SK-N-SH treated with all-trans-retinoic acid at 6 μM for 48 hours (cell line): ENCODE results near the gene SRGAP1.

ENCODE experiments used
- ATAC-seq: fragments of 200-7000 bp; cut with Tn5 transposase; 3 replicates; pipeline ENCODE4 v1.9.1; 2020; ENCODE audit warnings: mild to moderate bottlenecking, moderate library complexity
- ARNTL ChIP-seq: fragments of 450-650 bp; formaldehyde crosslinking; IDR thresholded peaks from 2 replicates; pipeline ENCODE4 v1.5.0; 2020; ENCODE audit warnings: low read depth, mild to moderate bottlenecking, moderate library complexity, borderline replicate concordance
- CSDC2 ChIP-seq: fragments of 250-450 bp; sonication (Bioruptor Pico); IDR thresholded peaks from 2 replicates; pipeline ENCODE4 v1.5.0; 2020; ENCODE audit warnings: mild to moderate bottlenecking, moderate library complexity
- ESRRG ChIP-seq: fragments of 250-450 bp; sonication (Bioruptor Pico); IDR thresholded peaks from 2 replicates; pipeline ENCODE4 v1.6.1; 2021; ENCODE audit warnings: mild to moderate bottlenecking
- GLIS3 ChIP-seq: fragments of 250-450 bp; sonication (Bioruptor Pico); IDR thresholded peaks from 2 replicates; pipeline ENCODE4 v1.5.0; 2020; ENCODE audit warnings: mild to moderate bottlenecking, moderate library complexity
- ISL1 ChIP-seq: fragments of 250-450 bp; sonication (Bioruptor Pico); IDR thresholded peaks from 2 replicates; pipeline ENCODE4 v2.1.2; 2022; ENCODE audit warnings: mild to moderate bottlenecking, moderate library complexity
- OSR1 ChIP-seq: fragments of 250-450 bp; sonication (Bioruptor Pico); IDR thresholded peaks from 2 replicates; pipeline ENCODE4 v1.8.0; 2022; ENCODE audit warnings: moderate library complexity, mild to moderate bottlenecking, inconsistent platforms
- PPARA ChIP-seq: fragments of 250-450 bp; sonication (Bioruptor Pico); IDR thresholded peaks from 2 replicates; pipeline ENCODE4 v1.5.0; 2020; ENCODE audit warnings: mild to moderate bottlenecking, borderline replicate concordance
- RARB ChIP-seq: fragments of 250-450 bp; sonication (Bioruptor Pico); IDR thresholded peaks from 2 replicates; pipeline ENCODE4 v1.8.0; 2021; ENCODE audit warnings: mild to moderate bottlenecking, moderate library complexity
- SNAI2 ChIP-seq: fragments of 250-450 bp; sonication (Bioruptor Pico); IDR thresholded peaks from 2 replicates; pipeline ENCODE4 v1.5.0; 2020; ENCODE audit warnings: mild to moderate bottlenecking, moderate library complexity
- TCF4 ChIP-seq: fragments of 250-450 bp; sonication (Bioruptor Pico); IDR thresholded peaks from 2 replicates; pipeline ENCODE4 v1.8.0; 2021; ENCODE audit warnings: mild to moderate bottlenecking, moderate library complexity, borderline replicate concordance
- TOX ChIP-seq: fragments of 250-450 bp; sonication (Bioruptor Pico); IDR thresholded peaks from 2 replicates; pipeline ENCODE4 v1.8.0; 2021; ENCODE audit warnings: mild to moderate bottlenecking, moderate library complexity, borderline replicate concordance
- ZC3H10 ChIP-seq: fragments of 250-450 bp; sonication (Bioruptor Pico); IDR thresholded peaks from 2 replicates; pipeline ENCODE4 v1.5.1; 2021; ENCODE audit warnings: mild to moderate bottlenecking, moderate library complexity
- ZFP3 ChIP-seq: fragments of 250-450 bp; sonication (Bioruptor Pico); IDR thresholded peaks from 2 replicates; pipeline ENCODE4 v1.5.0; 2020; ENCODE audit warnings: mild to moderate bottlenecking, moderate library complexity
- ZNF565 ChIP-seq: fragments of 450-650 bp; formaldehyde crosslinking; conservative IDR thresholded peaks from 2 replicates; pipeline ENCODE4 v1.5.0; 2020; ENCODE audit warnings: low read depth, mild to moderate bottlenecking, moderate library complexity
- ZNF70 ChIP-seq: fragments of 450-650 bp; formaldehyde crosslinking; IDR thresholded peaks from 2 replicates; pipeline ENCODE4 v1.5.0; 2020; ENCODE audit warnings: mild to moderate bottlenecking, moderate library complexity
- ZNF8 ChIP-seq: fragments of 450-650 bp; formaldehyde crosslinking; IDR thresholded peaks from 2 replicates; pipeline ENCODE4 v1.5.0; 2020; ENCODE audit warnings: mild to moderate bottlenecking, moderate library complexity
- TF ChIP-seq, protein P1 (sequence below): fragments of 250-450 bp; sonication (Bioruptor Pico); IDR thresholded peaks from 2 replicates; pipeline ENCODE4 v1.8.0; 2020; ENCODE audit warnings: mild to moderate bottlenecking, moderate library complexity, borderline replicate concordance
- TF ChIP-seq, protein P2 (sequence below): fragments of 250-450 bp; sonication (Bioruptor Pico); IDR thresholded peaks from 2 replicates; pipeline ENCODE4 v1.5.1; 2021; ENCODE audit warnings: mild to moderate bottlenecking, moderate library complexity
- TF ChIP-seq, protein P3 (sequence below): fragments of 250-450 bp; sonication (Bioruptor Pico); IDR thresholded peaks from 2 replicates; pipeline ENCODE4 v1.8.0; 2021; ENCODE audit warnings: low read depth, mild to moderate bottlenecking, moderate library complexity, borderline replicate concordance
- TF ChIP-seq, protein P4 (sequence below): fragments of 250-450 bp; sonication (Bioruptor Pico); IDR thresholded peaks from 2 replicates; pipeline ENCODE4 v1.5.0; 2020; ENCODE audit warnings: mild to moderate bottlenecking, moderate library complexity
- TF ChIP-seq, protein P5 (sequence below): fragments of 250-450 bp; sonication (Bioruptor Pico); IDR thresholded peaks from 2 replicates; pipeline ENCODE4 v1.5.1; 2020; ENCODE audit warnings: low read depth, mild to moderate bottlenecking, moderate library complexity

The SRGAP1 gene

DNA sequence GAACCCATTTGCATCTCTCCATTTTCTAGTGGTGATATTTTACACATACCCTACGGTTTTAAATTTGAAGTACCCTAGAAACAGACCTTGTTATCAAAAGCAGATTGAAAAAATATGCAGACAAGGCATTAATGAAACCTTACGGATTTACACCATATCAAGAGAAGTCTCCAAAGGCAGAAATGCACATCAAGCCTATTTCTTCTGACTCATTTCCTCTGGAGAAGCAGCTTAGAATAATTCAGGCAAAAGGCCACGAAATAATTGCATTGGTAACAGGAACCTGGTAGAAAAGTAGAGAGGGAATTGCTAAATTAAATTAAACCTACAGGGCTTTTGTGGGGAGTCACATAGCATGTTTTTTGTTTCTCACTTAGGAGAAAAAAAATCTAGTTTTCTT, 342.9 kb downstream of the SRGAP1 start:
- TF ChIP-seq ISL1: 0 out of 2 replicates have a peak, but pooled peaks have one; percentile 33
- no peak for TF ChIP-seq ZFP3 (CRISPR knock-in tag)
- TF ChIP-seq, protein P1, sequence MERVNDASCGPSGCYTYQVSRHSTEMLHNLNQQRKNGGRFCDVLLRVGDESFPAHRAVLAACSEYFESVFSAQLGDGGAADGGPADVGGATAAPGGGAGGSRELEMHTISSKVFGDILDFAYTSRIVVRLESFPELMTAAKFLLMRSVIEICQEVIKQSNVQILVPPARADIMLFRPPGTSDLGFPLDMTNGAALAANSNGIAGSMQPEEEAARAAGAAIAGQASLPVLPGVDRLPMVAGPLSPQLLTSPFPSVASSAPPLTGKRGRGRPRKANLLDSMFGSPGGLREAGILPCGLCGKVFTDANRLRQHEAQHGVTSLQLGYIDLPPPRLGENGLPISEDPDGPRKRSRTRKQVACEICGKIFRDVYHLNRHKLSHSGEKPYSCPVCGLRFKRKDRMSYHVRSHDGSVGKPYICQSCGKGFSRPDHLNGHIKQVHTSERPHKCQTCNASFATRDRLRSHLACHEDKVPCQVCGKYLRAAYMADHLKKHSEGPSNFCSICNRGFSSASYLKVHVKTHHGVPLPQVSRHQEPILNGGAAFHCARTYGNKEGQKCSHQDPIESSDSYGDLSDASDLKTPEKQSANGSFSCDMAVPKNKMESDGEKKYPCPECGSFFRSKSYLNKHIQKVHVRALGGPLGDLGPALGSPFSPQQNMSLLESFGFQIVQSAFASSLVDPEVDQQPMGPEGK: peak; percentile 72; the same call in 1 of the 2 replicates
- 0 out of 2 replicates have a peak, but pooled peaks have one; percentile 27 for TF ChIP-seq CSDC2
- TF ChIP-seq, protein P2, sequence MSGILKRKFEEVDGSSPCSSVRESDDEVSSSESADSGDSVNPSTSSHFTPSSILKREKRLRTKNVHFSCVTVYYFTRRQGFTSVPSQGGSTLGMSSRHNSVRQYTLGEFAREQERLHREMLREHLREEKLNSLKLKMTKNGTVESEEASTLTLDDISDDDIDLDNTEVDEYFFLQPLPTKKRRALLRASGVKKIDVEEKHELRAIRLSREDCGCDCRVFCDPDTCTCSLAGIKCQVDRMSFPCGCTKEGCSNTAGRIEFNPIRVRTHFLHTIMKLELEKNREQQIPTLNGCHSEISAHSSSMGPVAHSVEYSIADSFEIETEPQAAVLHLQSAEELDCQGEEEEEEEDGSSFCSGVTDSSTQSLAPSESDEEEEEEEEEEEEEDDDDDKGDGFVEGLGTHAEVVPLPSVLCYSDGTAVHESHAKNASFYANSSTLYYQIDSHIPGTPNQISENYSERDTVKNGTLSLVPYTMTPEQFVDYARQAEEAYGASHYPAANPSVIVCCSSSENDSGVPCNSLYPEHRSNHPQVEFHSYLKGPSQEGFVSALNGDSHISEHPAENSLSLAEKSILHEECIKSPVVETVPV (CRISPR knock-in tag): no peak
- ATAC-seq: peak; percentile 89

DNA sequence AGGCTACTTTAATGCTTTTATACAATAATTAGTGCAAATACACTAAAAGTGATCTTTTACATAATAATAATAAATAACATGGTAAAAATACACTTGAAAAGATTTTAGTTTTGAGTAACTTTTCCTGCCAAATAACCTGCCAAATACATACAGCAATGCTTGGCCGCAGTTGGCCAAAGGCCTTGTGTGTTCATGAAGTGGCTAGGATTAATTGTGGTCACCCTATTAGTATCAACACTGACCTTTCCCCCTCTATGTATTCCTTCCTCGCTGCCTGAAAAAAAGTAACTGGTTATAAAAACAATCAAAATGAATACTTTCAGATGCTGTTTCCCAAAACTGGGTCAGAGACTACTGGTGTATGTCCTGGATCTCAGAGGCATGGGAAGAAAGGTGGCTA, 343.3 kb downstream of the SRGAP1 start:
- TF ChIP-seq, protein P3, sequence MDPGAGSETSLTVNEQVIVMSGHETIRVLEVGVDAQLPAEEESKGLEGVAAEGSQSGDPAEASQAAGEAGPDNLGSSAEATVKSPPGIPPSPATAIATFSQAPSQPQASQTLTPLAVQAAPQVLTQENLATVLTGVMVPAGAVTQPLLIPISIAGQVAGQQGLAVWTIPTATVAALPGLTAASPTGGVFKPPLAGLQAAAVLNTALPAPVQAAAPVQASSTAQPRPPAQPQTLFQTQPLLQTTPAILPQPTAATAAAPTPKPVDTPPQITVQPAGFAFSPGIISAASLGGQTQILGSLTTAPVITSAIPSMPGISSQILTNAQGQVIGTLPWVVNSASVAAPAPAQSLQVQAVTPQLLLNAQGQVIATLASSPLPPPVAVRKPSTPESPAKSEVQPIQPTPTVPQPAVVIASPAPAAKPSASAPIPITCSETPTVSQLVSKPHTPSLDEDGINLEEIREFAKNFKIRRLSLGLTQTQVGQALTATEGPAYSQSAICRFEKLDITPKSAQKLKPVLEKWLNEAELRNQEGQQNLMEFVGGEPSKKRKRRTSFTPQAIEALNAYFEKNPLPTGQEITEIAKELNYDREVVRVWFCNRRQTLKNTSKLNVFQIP (CRISPR knock-in tag): no peak
- no peak for TF ChIP-seq TOX (CRISPR knock-in tag)
- TF ChIP-seq, protein P2 (CRISPR knock-in tag): no peak
- 0 out of 2 replicates have a peak, but pooled peaks have one; percentile 5 for TF ChIP-seq ISL1
- TF ChIP-seq ZFP3 (CRISPR knock-in tag): no peak
- TF ChIP-seq RARB (CRISPR knock-in tag): no peak
- no peak for TF ChIP-seq PPARA (CRISPR knock-in tag)
- peak; percentile 31; the same call in 2 of the 3 replicates for ATAC-seq

DNA sequence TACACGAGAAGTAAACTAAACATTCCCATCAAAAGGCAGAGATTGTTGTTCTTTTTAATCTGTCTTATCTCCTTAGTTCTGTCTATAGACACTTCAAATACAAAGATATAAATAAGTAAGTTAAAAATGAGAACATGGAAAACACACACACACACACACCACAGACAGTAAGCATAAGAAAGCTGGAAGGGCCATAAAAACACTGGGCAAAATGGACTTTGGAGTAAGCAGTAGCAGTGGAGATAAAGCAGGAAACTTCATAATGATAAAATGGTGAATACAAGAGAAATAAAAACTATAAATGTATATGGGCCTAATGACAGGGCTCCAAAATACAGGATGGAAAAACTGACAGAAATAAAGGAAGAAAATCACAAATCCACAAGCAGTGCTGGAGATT, 345.0 kb downstream of the SRGAP1 start:
- no peak for ATAC-seq
- TF ChIP-seq ZNF70 (CRISPR knock-in tag) (no peak), ZNF8 (CRISPR knock-in tag) (no peak), RARB (CRISPR knock-in tag) (no peak), TOX (CRISPR knock-in tag) (no peak), OSR1 (no peak), ZNF565 (no peak), PPARA (CRISPR knock-in tag) (no peak), ESRRG (CRISPR knock-in tag) (no peak), SNAI2 (CRISPR knock-in tag) (no peak), ARNTL (CRISPR knock-in tag) (no peak), CSDC2 (no peak), GLIS3 (CRISPR knock-in tag) (no peak), TCF4 (CRISPR knock-in tag) (no peak), ZC3H10 (no peak), ZFP3 (CRISPR knock-in tag) (no peak)
- TF ChIP-seq, protein P1: no peak
- TF ChIP-seq, protein P4, sequence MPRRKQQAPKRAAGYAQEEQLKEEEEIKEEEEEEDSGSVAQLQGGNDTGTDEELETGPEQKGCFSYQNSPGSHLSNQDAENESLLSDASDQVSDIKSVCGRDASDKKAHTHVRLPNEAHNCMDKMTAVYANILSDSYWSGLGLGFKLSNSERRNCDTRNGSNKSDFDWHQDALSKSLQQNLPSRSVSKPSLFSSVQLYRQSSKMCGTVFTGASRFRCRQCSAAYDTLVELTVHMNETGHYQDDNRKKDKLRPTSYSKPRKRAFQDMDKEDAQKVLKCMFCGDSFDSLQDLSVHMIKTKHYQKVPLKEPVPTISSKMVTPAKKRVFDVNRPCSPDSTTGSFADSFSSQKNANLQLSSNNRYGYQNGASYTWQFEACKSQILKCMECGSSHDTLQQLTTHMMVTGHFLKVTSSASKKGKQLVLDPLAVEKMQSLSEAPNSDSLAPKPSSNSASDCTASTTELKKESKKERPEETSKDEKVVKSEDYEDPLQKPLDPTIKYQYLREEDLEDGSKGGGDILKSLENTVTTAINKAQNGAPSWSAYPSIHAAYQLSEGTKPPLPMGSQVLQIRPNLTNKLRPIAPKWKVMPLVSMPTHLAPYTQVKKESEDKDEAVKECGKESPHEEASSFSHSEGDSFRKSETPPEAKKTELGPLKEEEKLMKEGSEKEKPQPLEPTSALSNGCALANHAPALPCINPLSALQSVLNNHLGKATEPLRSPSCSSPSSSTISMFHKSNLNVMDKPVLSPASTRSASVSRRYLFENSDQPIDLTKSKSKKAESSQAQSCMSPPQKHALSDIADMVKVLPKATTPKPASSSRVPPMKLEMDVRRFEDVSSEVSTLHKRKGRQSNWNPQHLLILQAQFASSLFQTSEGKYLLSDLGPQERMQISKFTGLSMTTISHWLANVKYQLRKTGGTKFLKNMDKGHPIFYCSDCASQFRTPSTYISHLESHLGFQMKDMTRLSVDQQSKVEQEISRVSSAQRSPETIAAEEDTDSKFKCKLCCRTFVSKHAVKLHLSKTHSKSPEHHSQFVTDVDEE: no peak
- TF ChIP-seq, protein P5, sequence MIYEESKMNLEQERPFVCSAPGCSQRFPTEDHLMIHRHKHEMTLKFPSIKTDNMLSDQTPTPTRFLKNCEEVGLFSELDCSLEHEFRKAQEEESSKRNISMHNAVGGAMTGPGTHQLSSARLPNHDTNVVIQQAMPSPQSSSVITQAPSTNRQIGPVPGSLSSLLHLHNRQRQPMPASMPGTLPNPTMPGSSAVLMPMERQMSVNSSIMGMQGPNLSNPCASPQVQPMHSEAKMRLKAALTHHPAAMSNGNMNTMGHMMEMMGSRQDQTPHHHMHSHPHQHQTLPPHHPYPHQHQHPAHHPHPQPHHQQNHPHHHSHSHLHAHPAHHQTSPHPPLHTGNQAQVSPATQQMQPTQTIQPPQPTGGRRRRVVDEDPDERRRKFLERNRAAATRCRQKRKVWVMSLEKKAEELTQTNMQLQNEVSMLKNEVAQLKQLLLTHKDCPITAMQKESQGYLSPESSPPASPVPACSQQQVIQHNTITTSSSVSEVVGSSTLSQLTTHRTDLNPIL (CRISPR knock-in tag): no peak
- TF ChIP-seq, protein P3 (CRISPR knock-in tag): no peak
